GM18507 (cell line): Measurements from ENCODE around the gene RNF182.
"Not testable (repeated sequence)": the region's sequence is repeated elsewhere in the genome, so short reads cannot be mapped to it uniquely, and the experiment has no call there.

ENCODE experiments used
- DNase-seq: peaks from one replicate; pipeline ENCODE4 v3.0.0; 2011; ENCODE audit warnings: low read depth; ENCODE audit not compliant: insufficient read length; ENCODE audit errors: extremely low spot score
- FAIRE-seq: peaks from 2 replicates; lab custom pipeline; 2011; peaks lifted over from hg19 to GRCh38; lab: Jason Lieb, UNC

Gene RNF182

DNA sequence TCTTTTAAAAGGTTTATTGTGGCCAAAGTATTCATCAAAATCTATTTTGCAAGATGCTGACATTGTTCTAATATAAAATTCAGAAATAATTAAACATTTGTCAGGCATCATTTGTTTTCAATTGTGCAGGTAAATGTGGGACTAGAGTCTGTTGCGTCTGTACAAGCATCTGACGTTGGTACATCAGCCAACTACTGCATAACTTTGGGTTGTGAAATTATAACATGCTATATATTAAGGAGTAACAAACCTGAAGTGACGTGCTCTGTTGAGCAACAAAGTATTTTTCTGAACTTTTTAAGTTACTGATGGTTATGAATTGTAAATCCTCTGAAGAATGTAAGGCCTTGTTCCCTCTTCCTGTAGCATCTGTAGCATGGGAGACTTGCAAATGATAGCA lies 66.0 kb downstream of the RNF182 start:
- DNase-seq (no peak), FAIRE-seq (no peak)

DNA sequence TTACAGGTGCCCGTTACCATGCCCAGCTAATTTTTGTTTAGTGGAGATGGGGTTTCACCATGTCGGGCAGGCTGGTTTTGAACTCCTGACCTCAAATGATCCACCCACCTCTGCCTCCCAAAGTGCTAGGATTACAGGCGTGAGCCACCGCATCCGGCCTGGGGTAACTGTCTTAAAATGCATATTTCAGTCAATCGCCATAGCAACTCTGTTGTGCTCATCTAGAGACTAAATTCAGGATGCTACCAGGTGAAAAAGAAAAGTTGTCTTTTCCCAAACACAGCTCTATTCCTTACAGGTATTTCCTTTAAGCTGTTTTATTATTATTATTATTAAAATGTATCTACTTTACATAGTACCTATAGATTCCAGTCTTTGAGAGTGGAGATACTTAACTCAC lies 66.6 kb downstream of the RNF182 start:
- DNase-seq = no peak
- FAIRE-seq = no peak

DNA sequence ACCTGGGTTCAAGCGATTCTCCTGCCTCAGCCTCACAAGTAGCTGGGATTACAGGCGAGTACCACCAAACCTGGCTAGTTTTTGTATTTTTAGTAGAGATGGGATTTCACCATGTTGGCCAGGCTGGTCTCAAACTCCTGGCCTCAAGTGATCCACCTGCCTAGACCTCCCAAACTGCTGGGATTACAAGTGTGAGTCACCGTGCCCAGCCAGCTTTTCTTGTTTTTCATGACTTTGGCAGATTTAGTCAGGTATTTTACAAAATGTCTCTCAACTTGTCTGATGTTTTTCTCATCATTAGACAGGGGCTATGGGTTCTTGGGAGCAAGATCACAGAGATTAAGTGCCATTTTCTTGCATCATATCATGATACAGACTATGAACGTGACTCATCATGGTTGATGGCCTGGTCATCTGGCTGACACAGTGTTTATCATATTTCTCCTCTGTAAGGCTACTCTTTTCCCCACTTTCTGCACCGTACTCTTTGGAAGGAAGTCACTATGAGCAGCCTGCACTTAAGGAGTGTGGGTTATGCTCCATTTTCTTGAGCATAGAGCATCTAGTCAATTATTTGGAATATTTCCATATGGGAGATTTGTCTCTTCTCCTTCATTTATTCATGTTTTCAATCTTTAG lies 67.8 kb downstream of the RNF182 start:
- FAIRE-seq (no peak), DNase-seq (no peak)

DNA sequence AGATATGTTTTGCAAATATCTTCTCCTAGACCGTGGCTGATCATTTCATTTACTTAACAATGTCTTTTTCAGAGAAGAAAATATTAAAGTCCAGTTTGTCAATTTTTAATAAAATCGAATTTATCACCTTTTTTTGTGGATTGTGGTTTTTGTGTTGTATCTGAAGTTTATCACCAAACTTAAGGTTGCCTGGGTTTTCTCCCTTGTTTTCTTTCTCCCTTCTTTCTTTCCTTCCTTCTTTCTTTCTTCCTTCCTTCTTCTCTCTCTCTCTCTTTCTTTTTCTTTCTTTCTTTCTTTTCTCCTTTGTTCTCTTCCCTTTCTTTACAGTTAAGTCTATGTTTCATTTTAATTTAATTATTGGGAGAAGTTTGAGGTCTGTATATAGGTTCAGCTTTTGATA lies 68.7 kb downstream of the RNF182 start:
- DNase-seq (no peak), FAIRE-seq (no peak)

DNA sequence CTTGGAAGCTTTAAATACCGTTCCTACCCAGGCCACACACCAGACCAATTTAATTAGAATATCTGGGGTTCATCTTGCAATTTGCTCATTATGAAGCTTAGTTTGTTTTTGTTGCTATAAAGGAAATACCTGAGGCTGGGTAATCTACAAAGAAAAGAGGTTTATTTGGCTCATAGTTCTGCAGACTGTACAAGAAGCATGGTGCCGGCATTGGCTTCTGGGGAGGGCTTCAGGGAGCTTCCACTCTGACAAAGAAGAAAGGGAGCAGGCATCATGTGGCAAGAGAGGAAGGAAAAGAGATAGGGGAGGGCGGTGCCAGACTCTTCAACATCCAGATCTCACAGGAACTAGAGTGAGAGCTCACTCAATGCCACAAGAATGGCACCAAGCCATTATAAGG lies 73.6 kb downstream of the RNF182 start:
- DNase-seq (no peak), FAIRE-seq (no peak)

DNA sequence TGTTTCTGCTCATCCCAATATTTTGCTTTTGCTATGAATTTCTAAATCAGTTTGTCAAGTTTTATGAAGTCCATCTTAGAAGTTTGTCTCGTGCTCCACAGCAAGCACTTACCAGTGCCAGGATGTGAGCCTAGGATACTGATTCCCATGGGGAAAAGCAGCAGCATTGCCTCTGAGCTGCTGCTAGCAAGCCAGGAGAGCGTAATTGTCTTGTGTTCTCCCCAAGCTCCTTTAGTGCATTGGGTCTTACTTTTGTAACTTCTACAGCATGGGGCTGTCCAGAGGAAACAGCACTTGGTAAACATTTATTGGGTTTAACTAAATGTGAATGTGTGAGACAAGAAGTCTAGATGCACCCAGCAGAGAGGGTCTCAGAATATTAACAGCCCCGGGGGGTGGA lies 76.1 kb downstream of the RNF182 start:
- DNase-seq (no peak), FAIRE-seq (no peak)

DNA sequence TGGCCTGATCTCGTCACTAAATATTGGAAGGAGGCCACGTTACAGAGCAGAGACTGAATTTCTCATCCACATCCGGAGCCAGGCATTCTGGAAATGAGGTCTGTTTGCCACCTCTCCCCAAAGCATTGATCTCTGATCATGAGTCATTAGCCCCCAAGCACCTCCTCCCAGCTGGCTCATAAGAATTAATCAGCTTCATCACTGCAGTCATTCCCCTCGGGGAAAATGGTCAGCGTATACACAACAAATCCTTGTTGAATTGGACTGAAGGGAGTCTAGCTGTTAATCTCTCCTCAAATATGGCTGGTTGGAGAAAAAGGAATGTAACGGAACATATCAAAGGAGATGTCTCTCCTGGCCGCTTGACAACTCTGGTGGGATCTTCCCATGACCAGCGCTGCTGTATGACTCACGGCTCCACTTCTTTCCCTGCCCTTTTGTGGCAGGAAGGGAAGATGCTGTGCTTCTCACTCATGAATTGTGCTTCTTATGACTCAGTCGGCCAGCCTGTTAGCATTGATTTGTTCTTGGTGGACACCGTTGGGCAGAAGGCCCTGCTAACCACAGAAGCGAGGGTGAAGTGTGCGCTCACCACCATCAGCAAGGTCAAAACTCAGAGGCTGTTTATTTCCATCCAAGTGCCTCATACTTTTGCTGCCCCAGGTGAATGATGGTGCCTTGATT lies 76.7 kb downstream of the RNF182 start:
- DNase-seq (no peak), FAIRE-seq (no peak)

DNA sequence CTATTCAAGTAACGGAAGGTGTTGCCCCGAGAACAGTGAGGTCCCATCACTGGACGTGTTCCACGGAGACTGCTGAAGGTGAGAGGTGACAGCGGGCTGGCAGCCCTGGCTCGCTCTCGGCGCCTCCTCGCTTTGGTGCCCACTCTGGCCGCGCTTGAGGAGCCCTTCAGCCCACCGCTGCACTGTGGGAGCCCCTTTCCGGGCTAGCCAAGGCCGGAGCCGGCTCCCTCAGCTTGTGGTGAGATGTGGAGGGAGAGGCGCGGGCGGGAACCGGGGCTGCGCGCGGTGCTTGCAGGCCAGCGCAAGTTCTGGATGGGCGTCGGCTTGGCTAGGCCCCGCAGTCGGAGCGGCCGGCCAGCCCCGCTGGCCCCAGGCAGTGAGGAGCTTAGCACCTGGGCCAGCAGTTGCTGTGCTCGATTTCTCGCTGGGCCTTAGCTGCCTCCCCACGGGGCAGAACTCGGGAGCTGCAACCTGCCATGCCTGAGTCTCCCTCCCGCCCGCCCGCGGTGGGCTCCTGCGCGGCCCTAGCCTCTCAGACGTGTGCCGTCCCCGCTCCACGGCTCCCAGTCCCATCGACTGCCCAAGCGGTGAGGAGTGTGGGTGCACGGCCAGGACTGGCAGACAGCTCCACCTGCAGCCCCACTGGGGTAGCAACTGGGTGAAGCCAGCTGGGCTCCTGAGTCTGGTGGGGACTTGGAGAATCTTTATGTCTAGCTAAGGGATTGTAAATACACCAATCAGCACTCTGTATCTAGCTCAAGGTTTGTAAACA lies 77.6 kb downstream of the RNF182 start:
- no peak for FAIRE-seq

DNA sequence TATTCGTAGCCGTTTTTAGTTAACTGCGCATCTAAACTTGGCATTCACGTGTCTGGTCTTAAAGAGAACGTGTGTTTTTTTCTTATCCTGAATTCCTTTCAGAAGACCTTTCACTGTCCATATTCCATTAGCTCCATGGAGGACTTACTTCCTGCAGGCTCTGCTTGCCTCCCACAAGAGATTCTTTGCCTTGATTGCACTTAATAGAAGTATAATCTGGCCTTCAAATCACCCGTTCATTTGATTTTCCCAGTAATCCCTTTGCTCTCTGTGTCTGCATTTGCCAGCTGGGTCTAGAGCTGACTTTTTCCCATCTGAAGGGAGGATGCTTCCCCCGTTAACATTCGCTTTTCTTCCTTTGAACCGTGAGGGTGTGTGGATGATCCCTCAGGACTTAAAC lies 79.5 kb downstream of the RNF182 start:
- DNase-seq = no peak
- no peak for FAIRE-seq

More for the DNA sequence above, 77.6 kb downstream of the RNF182 start:
- DNase-seq = no peak

DNA sequence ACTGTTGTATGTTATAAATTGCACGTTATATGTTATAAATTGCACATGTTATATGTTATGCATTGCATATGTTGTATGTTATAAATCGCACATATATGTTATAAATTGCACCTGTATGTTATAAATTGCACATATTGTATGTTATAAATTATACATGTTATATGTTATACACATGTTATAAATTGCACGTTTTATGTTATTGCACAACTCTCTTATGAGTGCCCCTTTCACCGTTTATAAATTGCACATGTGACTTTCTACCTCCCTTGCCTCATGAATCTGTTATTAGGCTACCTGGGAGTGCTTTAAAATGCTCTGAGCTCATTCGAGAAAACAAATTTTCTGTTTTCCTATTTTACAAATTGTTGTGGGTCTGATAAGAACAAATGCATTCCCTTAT lies 84.1 kb downstream of the RNF182 start:
- DNase-seq = no peak
- no peak for FAIRE-seq

DNA sequence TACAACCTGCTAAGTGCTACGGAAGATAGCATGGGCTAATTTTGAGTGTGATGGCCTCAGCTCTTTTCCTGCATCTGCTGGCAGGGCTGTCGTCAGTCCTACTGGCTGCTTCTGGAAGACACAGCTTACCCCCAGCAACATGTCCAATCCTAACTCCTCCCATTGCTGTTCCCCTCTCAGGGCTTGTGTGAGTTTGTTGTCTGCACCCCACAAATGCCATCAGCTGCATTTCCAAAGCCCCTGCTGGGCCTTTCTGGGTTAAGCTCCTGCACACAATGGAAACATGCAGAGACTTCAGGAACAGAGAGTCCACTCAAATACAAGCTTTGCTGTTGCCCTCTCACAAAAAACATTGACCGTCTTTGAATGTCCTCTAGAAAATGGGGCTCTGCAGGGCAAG lies 84.7 kb downstream of the RNF182 start:
- FAIRE-seq (no peak), DNase-seq (no peak)

DNA sequence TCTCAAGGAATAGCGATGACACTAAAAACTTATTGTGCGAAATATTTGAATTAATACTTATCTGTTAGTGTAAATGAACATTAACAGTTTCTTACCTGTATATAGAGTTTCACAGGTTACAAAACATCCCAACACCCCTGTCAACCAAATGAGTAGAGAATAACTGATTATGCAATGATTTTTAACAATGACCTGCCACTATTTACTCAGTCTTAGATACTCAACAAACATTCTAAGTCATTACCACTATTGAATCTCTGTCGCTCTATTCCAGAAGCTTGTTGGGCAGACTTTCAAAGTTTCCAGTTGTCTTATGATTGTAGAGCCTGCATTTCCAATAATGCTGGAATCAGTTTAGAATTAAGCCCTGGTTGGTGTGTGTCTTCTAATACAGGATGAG lies 85.5 kb downstream of the RNF182 start:
- FAIRE-seq (no peak), DNase-seq (no peak)

DNA sequence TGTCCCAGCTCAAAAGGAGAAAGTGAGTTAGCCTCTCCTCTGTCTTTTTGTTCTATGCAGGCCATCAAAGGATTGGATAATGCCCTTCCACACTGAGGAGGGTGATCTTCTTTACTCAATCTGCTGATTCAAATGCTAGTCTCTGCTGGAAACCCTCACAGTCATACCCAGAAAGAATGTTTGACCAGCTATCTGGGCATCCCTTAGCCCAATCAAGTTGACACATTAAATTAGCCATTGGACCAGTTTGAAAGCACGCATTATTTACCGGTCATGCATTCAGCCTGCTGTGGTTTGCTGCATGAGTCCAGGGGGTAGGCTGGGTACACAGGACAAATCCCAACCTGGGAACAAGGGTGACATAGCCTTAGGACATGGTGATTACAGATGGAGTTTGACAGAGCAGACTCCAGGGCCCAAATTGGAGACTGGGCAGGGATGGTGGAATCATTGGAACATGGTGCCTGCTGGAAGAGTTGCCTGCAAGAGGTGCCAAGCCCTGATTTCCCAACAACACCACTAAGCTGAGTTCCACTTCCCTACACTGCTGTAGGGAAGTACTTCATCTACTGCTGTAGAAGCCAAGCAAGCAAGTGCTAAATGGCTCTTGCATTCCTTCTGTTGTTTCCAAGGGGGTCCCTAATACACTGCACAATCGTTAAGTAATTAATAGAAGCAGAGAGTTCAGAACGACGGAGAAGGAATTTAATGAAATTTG lies 87.7 kb downstream of the RNF182 start:
- no peak for FAIRE-seq
- DNase-seq = no peak

DNA sequence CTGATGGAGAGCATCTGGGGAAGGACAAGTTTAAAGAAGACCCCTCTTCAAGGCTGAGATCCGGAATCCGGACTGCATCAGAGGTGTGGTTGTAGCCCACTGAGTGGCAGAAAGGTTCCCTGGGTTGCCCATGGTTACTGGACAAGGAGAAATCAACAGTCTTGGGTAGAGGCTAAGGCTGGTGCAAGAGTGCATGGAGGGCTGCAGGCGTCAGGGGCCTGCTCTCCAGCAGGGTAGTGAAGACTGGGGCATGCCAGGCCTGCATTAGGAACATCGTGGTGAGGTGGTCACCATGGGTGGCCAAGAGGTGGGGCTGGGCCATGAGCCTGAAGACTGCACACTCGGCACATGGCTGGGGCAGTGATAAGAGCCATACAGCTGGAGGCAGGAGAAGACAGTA lies 91.2 kb downstream of the RNF182 start:
- FAIRE-seq (no peak), DNase-seq (no peak)

DNA sequence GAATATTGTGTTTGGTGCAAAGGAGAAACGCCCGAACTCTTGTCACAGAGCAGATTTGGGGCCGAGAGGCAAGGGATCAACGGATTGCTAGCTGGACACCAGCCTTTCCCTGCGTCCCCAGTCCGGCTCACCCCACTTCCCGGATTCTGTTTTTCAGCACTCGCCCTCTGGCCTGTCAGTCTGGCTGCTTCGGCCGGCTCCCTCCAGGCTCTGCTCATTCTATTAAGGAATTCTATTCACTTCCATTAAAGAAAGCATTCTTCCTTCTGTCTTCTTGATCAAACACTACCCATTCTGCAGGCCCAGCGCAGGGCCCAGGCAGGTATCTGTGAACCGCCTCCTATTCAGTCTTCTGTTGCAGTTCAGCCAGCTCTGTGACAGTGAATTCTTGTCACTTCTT lies 91.7 kb downstream of the RNF182 start:
- DNase-seq (no peak), FAIRE-seq (no peak)

DNA sequence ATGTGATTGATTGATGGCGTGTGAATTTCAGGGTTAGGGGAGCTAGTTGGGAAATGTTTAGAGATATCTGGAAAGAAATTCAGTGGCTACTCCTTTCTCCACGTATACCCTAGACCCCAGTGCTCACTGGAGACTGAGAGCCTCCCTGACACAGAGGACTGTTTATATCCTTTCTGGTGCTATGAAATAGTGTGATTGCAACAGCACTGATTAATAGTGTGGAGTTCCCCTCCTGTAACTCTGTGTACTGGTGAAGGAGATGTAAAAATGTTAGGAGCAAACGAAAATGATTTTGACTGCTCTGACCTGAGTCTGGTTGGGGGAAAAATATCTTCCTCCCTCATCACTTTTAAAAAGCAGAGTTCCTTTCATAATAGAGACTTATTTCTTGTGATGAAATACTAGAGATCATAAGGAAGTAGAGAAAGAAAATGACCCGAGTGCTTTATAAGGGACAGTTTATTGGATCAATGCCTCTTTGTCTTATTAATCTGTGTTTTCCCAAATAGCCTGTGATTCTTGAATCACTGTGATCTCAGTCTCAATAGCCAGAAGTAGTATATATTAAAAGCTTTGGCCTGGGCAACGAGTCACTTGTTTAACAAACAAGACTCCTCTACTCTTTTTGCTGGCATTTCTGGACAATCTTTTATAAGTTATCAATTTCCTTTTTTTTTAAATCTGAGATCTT lies 92.3 kb downstream of the RNF182 start:
- FAIRE-seq = no peak
- DNase-seq = no peak

DNA sequence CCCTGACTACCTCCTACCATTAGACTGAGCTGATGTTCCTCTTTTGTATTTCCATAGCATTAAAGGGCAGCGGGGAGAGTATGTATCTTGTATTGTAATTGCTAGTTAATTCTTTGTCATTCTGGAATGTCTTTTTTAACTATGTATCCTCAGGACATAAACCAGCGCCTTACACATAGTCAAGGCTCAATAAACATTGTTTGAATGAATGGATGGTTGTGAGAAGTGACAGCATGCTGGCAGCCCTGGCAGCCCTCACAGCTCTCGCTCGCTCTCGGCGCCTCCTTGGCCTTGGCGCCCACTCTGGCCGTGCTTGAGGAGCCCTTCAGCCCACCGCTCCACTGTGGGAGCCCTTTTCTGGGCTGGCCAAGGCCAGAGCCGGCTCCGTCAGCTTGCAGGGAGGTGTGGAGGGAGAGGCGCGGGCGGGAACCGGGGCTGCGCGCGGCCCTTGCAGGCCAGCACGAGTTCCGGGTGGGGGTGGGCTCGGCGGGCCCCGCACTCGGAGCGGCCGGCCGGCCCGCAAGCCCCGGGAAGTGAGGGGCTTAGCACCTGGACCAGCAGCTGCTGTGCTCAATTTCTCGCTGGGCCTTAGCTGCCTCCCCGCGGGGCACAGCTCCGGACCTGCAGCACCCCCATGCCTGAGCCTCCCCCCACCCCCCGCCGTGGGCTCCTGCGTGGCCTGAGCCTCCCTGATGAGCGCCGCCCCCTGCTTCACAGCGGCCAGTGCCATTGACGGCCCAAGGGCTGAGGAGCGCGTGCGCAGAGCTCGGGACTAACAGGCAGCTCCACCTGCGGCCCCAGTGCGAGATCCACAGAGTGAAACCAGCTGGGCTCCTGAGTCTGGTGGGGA lies 93.1 kb downstream of the RNF182 start:
- no peak for DNase-seq
- no peak for FAIRE-seq

DNA sequence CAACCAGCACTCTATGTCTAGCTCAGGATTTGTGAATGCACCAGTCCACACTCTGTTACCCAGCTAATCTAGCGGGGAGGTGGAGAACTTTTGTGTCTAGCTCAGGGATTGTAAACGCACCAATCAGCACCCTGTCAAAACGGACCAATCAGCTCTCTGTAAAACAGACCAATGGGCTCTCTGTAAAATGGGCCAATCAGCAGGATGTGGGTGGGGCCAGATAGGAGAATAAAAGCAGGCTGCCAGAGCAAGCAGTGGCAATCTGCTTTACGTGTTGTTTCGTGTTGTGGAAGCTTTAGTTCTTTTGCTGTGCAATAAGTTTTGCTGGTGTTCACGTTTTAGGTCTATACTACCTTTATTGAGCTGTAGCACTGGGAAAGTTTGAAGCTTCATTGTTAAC lies 93.8 kb downstream of the RNF182 start:
- not testable (repeated sequence) for DNase-seq, FAIRE-seq

DNA sequence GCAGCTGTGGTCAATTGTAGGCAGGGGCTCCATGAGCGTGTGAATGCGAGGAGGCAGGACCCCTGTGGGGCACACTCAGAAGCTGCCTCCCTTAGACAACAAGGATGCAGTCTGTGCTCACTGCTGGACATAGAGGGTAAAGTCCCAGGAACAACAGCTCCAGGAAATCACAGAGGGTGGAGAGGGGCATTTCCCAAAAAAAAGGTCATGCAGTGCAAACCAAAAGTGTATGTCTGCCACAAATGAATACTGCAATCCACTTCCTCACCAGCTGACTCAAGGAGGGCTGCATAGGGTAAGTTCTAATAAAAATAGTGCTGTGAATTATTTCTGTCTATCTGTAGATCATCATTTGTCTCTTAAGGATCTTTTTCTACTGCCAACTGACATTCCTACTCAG lies 95.8 kb downstream of the RNF182 start:
- DNase-seq (no peak), FAIRE-seq (no peak)
